ENCODE results near the gene ZCCHC14. TPM values are rescaled to one million over a fixed set of nuclear protein-coding genes. Genes with fewer than 3 reads are reported as not detected.

The ZCCHC14 gene
- total RNA-seq, 4 donors from 2014 or later, result 23.0 to 70.0 (median 27.6) TPM

GRCh38 chr16:87437327-87437726, 55.5 kb downstream of the ZCCHC14 start:
- Histone ChIP-seq H3K4me1 (peaks cover 21 to 40% of the 10 kb centered on the region in 2 donors), H3K9me3 (no peaks in the 10 kb centered on the region), H3K27me3 (no peaks in the 10 kb centered on the region), H3K4me3 (replicated peaks in 1 of 3) (no peak overlapping the region), H3K36me3 (no peaks in the 10 kb centered on the region), H3K27ac (peak overlapping the region in 2 of 3 donors; percentile 7 to 69)
- intact Hi-C loops (cut with DNase I), result no loop called here
- DNase-seq, result no peak
- TF ChIP-seq CTCF (IDR thresholded peaks at IDR 0.05) (no peak), POLR2A (IDR thresholded peaks at IDR 0.05) (no peak)
- 95 to 96% methylated on average over 14 of the region's 14 CpGs for WGBS, 2 donors

GRCh38 chr16:87436225-87437172, 56.3 kb downstream of the ZCCHC14 start:
- TF ChIP-seq CTCF (IDR thresholded peaks at IDR 0.05) (no peak), POLR2A (IDR thresholded peaks at IDR 0.05) (no peak)
- H3K4me1 ChIP-seq, result peaks cover 26 to 48% of the 10 kb centered on the region in 2 donors
- H3K36me3 ChIP-seq, result no peaks in the 10 kb centered on the region
- peak overlapping the region; percentile 49 to 69 (median 60) for H3K27ac ChIP-seq
- intact Hi-C loops (cut with DNase I), result no loop called here
- WGBS, 2 donors, result 71 to 77% methylated on average over 29 of the region's 29 CpGs
- H3K9me3 ChIP-seq, result no peaks in the 10 kb centered on the region
- DNase-seq, result no peak
- no peaks in the 10 kb centered on the region for H3K27me3 ChIP-seq
- H3K4me3 ChIP-seq (replicated peaks in 1 of 3), result no peak overlapping the region

- Histone ChIP-seq H3K27ac (peak overlapping the region; percentile 49 to 69 (median 60)), H3K9me3 (no peaks in the 10 kb centered on the region), H3K27me3 (no peaks in the 10 kb centered on the region), H3K4me3 (replicated peaks in 1 of 3) (no peak overlapping the region), H3K36me3 (no peaks in the 10 kb centered on the region), H3K4me1 (peaks cover 27 to 52% of the 10 kb centered on the region in 2 donors)
- 83 to 84% methylated on average over 17 to 21 of the region's 23 CpGs for WGBS, 2 donors
- intact Hi-C loops (cut with DNase I), result no loop called here
- DNase-seq, result peak in 1 of 2 donors; percentile 30
- TF ChIP-seq POLR2A (IDR thresholded peaks at IDR 0.05) (no peak), CTCF (IDR thresholded peaks at IDR 0.05) (no peak)
Observed at GRCh38 chr16:87435372-87436224, 57.2 kb downstream of the ZCCHC14 start.

- intact Hi-C loops (cut with DNase I), result no loop called here
- no peaks in the 10 kb centered on the region for H3K36me3 ChIP-seq
- no peaks in the 10 kb centered on the region for H3K9me3 ChIP-seq
- no peak overlapping the region for H3K4me3 ChIP-seq (replicated peaks in 1 of 3)
- H3K27ac ChIP-seq, result no peak overlapping the region
- DNase-seq, result no peak
- peaks cover 27 to 52% of the 10 kb centered on the region in 2 donors for H3K4me1 ChIP-seq
- no peaks in the 10 kb centered on the region for H3K27me3 ChIP-seq
- WGBS, 2 donors, result 94 to 97% methylated on average over 22 of the region's 22 CpGs
- no peak for TF ChIP-seq POLR2A (IDR thresholded peaks at IDR 0.05)
Observed at GRCh38 chr16:87434146-87434667, 58.6 kb downstream of the ZCCHC14 start.

- Histone ChIP-seq H3K4me1 (peaks cover 17 to 40% of the 10 kb centered on the region in 2 donors), H3K36me3 (no peaks in the 10 kb centered on the region), H3K4me3 (replicated peaks in 1 of 3) (no peak overlapping the region), H3K9me3 (no peaks in the 10 kb centered on the region), H3K27me3 (no peaks in the 10 kb centered on the region), H3K27ac (peak overlapping the region; percentile 63 to 92 (median 89))
- intact Hi-C loops (cut with DNase I), result no loop called here
- no peak for TF ChIP-seq CTCF (IDR thresholded peaks at IDR 0.05)
- no peak for TF ChIP-seq POLR2A (IDR thresholded peaks at IDR 0.05)
- WGBS, 2 donors, result 92 to 94% methylated on average over 11 to 15 of the region's 15 CpGs
- no peak for DNase-seq
Observed at GRCh38 chr16:87432330-87432915, 60.4 kb downstream of the ZCCHC14 start.
